Fibroblast of pulmonary artery (primary cell): ENCODE measurements around the gene NADK2.

Experiments
- DNase-seq: peaks from one replicate; pipeline ENCODE4 v3.0.0-alpha.2; 2010; ENCODE audit warnings: low read depth
- H3K4me3 ChIP-seq: replicated peaks from 2 replicates; pipeline ENCODE4 v1.5.1; 2011; ENCODE audit warnings: low read depth, mild to moderate bottlenecking, control low read depth, low read length, moderate library complexity
- TF ChIP-seq, protein P1 (sequence below): IDR thresholded peaks from 2 replicates; pipeline ENCODE4 v1.5.1; 2011; ENCODE audit warnings: mild to moderate bottlenecking, control low read depth, low read length, inconsistent platforms; ENCODE audit errors: missing control alignments

NADK2 gene

GRCh38 chr5:36147681-36148080 lies 94.0 kb downstream of the NADK2 start:
- TF ChIP-seq, protein P1, sequence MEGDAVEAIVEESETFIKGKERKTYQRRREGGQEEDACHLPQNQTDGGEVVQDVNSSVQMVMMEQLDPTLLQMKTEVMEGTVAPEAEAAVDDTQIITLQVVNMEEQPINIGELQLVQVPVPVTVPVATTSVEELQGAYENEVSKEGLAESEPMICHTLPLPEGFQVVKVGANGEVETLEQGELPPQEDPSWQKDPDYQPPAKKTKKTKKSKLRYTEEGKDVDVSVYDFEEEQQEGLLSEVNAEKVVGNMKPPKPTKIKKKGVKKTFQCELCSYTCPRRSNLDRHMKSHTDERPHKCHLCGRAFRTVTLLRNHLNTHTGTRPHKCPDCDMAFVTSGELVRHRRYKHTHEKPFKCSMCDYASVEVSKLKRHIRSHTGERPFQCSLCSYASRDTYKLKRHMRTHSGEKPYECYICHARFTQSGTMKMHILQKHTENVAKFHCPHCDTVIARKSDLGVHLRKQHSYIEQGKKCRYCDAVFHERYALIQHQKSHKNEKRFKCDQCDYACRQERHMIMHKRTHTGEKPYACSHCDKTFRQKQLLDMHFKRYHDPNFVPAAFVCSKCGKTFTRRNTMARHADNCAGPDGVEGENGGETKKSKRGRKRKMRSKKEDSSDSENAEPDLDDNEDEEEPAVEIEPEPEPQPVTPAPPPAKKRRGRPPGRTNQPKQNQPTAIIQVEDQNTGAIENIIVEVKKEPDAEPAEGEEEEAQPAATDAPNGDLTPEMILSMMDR: no peak
- DNase-seq: peak; percentile 35
- H3K4me3 ChIP-seq: peak overlapping the region; percentile 11

GRCh38 chr5:36146390-36146789 lies 95.3 kb downstream of the NADK2 start:
- TF ChIP-seq, protein P1: no peak
- H3K4me3 ChIP-seq: no peak overlapping the region
- no peak for DNase-seq

GRCh38 chr5:36145311-36145710 lies 96.4 kb downstream of the NADK2 start:
- H3K4me3 ChIP-seq: no peak overlapping the region
- TF ChIP-seq, protein P1: no peak
- DNase-seq: no peak
